Measurements from ENCODE around the gene GPC3.
"Not testable (repeated sequence)": the region's sequence is repeated elsewhere in the genome, so short reads cannot be mapped to it uniquely, and the experiment has no call there.

GPC3 gene

GRCh38 chrX:133771086-133771646, 214.2 kb downstream of the GPC3 start:
- DNase-seq (ENCODE audit: low read depth), result no peak
- no peak for TF ChIP-seq CTCF (conservative IDR thresholded peaks at IDR 0.05; ENCODE audit: low read length)
- H3K4me3 ChIP-seq (ENCODE audit: low read length), result no peak overlapping the region

- DNase-seq (ENCODE audit: low read depth); H3K4me3 ChIP-seq (ENCODE audit: low read length): not testable (repeated sequence)
Measured at GRCh38 chrX:133762976-133763548, 222.3 kb downstream of the GPC3 start.

GRCh38 chrX:133754657-133755056, 230.7 kb downstream of the GPC3 start:
- no peak for TF ChIP-seq CTCF (conservative IDR thresholded peaks at IDR 0.05; ENCODE audit: low read length)
- no peak for DNase-seq (ENCODE audit: low read depth)
- no peak overlapping the region for H3K4me3 ChIP-seq (ENCODE audit: low read length)

GRCh38 chrX:133749951-133750350, 235.4 kb downstream of the GPC3 start:
- TF ChIP-seq CTCF (conservative IDR thresholded peaks at IDR 0.05; ENCODE audit: low read length), result no peak
- no peak for DNase-seq (ENCODE audit: low read depth)
- H3K4me3 ChIP-seq (ENCODE audit: low read length), result no peak overlapping the region

GRCh38 chrX:133749370-133749769, 236.0 kb downstream of the GPC3 start:
- H3K4me3 ChIP-seq (ENCODE audit: low read length), result no peak overlapping the region
- no peak for DNase-seq (ENCODE audit: low read depth)
- no peak for TF ChIP-seq CTCF (conservative IDR thresholded peaks at IDR 0.05; ENCODE audit: low read length)

GRCh38 chrX:133747196-133747595, 238.2 kb downstream of the GPC3 start:
- no peak overlapping the region for H3K4me3 ChIP-seq (ENCODE audit: low read length)
- no peak for DNase-seq (ENCODE audit: low read depth)
- TF ChIP-seq CTCF (conservative IDR thresholded peaks at IDR 0.05; ENCODE audit: low read length), result no peak

GRCh38 chrX:133746593-133746992, 238.8 kb downstream of the GPC3 start:
- H3K4me3 ChIP-seq (ENCODE audit: low read length), result no peak overlapping the region
- no peak for TF ChIP-seq CTCF (conservative IDR thresholded peaks at IDR 0.05; ENCODE audit: low read length)
- DNase-seq (ENCODE audit: low read depth), result no peak
